Right renal pelvis (tissue), 4 donors: ENCODE data around the gene NT5C. TPM values are rescaled to one million over a fixed set of nuclear protein-coding genes. Genes with fewer than 3 reads are reported as not detected.
"Not testable (repeated sequence)": the region's sequence is repeated elsewhere in the genome, so short reads cannot be mapped to it uniquely, and the experiment has no call there.

Source experiments
- DNase-seq, 4 donors: peaks; one replicate each; pipeline ENCODE4 v3.0.0-alpha.2; 2013; ENCODE audit warnings: low read depth in 4 of 4, low spot score in 3 of 4, missing footprints in 1 of 4
- polyA plus RNA-seq, 4 donors: library from polyadenylated mRNA; unstranded; fragments of 120-200 nt; gene quantifications; one replicate each; pipeline ENCODE4 v1.2.1, GENCODE V29; 2013; ENCODE audit not compliant: insufficient read length in 4 of 4

Gene NT5C
- polyA plus RNA-seq = 10 to 100 TPM; 46.0 to 72.2 (median 49.5) TPM

- peak in 2 of 4 donors; percentile 71 to 75 for DNase-seq
Measured at GRCh38 chr17:75131278-75132017, at the start of gene NT5C. Gene NT5C, minus strand, starts transcription at chr17:75131742. Its CDS starts 35 bp downstream, at chr17:75131707.

- no peak for DNase-seq
Measured at GRCh38 chr17:75181110-75181509, 49.6 kb upstream of the NT5C start.

DNA sequence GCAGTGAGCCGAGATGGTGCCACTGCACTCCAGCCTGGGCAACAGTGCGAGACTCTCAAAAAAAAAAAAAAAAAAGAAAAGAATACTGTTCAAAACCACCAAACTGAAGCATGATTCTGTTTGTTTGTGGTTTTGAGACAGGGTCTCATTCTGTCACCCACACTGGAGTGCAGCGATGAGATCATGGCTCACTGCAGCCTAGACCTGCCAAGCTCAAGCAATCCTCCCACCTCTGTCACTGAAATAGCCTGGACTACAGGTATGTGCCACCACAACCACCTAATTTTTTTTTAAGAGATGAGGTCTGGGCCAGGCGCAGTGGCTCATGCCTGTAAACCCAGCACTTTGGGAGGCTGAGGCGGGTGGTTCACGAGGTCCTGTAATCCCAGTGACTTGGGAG lies 46.9 kb upstream of the NT5C start:
- no peak for DNase-seq

GRCh38 chr17:75176625-75177024 lies 45.1 kb upstream of the NT5C start:
- no peak for DNase-seq

DNA sequence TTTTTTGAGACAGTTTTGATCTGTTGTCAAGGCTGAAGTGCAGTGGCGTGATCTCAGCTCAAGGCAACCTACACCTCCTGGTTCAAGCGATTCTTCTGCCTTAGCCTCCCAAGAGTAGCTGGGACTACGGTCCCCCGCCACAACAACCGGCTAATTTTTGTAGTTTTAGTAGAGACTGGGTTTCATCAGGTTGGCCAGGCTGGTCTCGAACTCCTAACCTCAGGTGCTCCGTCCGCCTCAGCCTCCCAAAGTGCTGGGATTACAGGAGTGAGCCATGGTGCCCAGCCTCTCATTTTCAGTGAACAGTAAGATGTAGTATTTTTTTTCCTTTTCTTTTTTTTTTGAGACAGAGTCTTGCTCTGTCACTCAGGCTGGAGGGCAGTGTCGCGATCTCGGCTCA lies 43.5 kb upstream of the NT5C start:
- DNase-seq = no peak

GRCh38 chr17:75173526-75173925 lies 42.0 kb upstream of the NT5C start:
- DNase-seq = no peak

DNA sequence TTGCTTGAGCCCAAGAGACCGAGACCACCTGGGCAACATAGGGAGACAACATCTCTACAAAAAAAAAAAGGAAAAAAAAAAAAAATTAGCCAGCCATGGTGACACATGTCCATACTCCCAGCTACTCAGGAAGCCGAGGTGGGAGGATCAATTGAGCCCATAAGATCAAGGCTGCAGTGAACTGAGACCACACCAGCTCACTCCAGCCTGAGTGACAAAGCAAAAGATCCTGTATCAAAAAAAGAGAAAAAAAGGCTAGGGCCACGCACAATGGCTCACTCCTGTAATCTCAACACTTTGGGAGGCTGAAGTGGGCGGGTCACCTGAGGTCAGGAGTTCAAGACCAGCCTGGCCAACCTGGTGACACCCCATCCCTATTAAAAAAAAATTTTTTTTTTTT lies 37.5 kb upstream of the NT5C start:
- no peak for DNase-seq

- not testable (repeated sequence) for DNase-seq
Measured at GRCh38 chr17:75164606-75165005, 33.1 kb upstream of the NT5C start.

- no peak for DNase-seq
Measured at GRCh38 chr17:75163074-75163473, 31.5 kb upstream of the NT5C start.

DNA sequence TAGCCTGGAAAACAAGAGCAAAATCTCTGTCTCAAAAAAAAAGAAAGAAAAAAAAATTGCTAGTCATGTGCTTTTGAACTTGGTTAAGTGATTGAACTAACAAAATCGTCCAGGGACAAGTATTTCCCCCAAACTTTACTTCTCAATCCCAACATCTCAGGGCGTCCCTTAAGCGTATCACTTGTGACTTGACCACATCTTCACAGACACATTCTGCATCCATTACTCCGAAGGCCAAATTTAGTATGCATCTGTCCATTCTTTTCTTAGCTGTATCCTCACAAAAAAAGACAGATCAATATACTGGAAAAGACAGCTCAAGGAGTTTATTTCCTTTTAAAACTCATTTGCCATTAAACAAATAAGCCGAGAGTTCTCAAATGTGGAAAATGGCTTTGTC lies 28.7 kb upstream of the NT5C start:
- DNase-seq = no peak

GRCh38 chr17:75159196-75160031 lies 27.9 kb upstream of the NT5C start:
- no peak for DNase-seq

DNA sequence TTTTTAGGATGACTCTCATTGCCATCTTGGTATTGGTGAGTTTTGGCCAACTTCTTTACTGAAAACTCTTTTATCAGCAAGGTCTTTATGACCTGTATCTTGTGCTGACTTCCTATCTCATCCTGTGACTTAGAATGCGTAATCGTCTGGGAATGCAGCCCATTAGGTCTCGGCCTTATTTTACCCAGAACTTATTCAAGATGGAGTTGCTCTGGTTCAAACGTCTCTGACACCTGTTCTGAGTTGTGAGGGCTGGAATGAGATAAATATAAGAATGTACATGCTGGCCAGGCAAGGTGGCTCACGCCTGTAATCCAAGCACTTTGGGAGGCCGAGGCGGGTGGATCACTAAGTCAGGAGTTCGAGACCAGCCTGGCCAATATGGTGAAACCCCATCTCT lies 26.9 kb upstream of the NT5C start:
- not testable (repeated sequence) for DNase-seq

- peak in 1 of 4 donors; percentile 5 for DNase-seq
Measured at GRCh38 chr17:75155191-75155601, 23.7 kb upstream of the NT5C start.

DNA sequence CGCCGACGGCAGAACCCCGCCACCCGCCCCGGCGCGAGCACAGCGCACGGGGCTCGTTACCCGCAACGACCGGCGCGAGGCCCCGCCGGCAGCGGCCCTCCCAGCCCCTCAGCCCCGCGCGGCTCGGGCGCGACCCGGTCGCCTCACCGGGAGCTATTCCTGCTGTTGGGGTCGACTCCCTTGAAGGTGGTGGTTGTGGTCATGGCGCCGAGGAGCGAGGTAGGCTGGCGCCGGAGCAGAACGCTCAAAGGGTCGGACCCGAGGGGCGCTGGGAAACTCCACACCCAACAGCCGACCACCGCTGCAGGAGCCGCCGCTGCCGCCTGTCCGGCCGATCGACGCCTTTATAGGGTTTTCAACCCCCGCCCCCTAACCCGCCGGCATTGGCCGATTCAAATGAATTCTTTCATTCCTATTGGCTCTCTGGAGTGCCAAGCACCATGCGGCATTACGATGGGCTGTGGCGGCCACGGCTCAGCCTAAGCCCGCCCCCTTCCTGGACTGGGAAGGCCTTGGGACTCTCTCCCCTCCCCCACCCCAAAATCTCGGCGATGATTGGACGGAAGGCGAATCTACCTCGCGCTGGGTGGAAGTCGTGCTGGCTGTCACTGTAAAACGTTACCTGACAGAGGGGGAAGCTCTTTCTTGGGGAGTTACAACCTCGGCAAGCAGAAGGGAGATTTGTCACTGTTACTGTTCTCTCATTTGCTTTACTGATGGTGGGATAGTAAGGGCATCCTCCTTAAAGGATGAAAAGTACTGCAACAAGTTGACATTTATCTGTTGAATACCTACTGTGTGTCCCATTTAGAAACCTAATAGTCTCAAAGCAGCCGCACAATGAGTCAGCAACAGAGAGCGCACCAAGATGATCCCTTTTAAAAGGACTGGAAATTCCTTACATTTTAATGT lies 22.9 kb upstream of the NT5C start, which contains the start of gene JPT1:
Gene JPT1 (minus strand): TSS at position 318 of the 912 bp plus-strand sequence. CDS start 115 bp downstream, at position 203.
- DNase-seq = peak; percentile 91 to 99 (median 98)

DNA sequence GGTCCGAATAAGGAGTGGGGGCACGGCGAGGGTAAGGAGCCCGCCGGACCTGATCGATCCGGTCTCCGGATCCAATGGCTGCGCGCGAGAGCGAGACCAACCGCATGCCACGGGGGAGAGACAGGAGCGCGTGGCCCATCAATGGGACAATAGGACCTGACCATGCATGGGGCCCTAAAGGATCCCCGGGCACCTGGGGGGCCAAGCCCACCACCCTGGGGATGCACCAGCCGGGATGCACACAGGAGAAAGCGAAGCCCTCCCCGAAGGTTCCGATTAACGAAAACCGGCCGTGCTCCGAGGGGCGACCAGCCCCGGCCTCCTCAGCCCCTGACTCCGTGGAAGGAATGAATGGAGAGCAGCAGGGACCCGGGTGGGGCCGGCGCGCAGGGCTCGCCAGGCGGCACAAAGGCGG lies 22.2 kb upstream of the NT5C start:
- DNase-seq = peak in 1 of 4 donors; percentile 23

DNA sequence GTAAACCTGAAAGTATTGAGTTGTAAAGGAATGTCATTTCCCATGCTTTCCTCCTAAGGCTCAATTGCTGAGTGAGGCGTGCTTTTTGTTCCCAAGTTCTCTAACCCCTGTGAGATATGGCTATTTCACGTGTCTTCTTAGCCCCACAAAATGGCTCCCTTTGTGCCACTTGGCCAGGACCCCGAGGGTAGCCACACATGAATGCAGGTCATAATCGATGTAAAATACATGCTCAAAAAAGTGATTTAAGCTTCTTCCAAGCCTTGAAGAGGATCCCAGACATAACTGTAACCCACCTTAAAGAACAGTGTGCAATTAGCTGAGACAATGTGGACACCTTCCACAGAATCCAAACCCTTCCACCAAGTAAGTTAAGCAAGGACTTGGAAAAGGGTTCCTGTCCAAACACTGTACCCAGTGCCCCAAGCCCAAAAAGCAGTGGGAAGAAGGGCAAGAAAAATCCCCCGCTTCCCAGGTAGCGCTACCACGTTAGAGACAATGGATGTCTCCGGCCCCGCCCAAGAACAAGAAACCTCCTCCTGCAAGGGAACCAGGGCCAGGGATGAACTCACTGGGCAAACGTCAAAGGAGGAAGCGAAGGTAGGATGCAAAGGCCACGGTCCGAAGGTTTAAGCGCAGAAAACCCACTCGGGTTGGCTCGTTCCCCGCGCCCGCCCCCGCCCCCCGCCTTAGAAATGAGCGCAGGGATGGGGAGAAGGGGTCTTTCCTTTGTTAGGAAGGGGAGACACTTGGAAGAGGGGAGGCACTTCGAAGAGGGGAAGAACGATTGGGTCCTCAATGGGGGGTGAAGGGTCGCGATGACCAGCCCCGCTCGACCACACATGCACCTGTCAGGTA lies 21.6 kb upstream of the NT5C start:
- DNase-seq = peak in 1 of 4 donors; percentile 14

- DNase-seq = no peak
Measured at GRCh38 chr17:75152523-75152921, 21.0 kb upstream of the NT5C start.

DNA sequence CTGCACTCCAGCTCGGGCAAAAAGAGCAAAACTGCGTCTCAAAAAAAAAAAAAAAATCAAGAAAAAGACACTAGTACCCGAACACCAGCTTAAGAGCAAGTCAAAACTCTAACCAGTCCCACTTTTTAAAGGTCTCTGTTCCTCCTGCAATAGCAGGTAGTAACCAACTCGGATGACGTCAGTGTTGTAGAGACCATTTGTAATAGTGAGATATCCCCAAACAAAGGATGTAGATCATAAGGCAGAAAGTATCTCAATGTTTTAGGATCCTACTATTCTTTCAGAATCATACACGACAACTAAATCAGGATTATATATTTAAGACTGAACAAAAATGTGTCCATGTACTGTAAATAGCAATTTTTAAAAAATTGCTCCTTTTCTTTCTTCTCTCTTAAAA lies 20.4 kb upstream of the NT5C start:
- no peak for DNase-seq

DNA sequence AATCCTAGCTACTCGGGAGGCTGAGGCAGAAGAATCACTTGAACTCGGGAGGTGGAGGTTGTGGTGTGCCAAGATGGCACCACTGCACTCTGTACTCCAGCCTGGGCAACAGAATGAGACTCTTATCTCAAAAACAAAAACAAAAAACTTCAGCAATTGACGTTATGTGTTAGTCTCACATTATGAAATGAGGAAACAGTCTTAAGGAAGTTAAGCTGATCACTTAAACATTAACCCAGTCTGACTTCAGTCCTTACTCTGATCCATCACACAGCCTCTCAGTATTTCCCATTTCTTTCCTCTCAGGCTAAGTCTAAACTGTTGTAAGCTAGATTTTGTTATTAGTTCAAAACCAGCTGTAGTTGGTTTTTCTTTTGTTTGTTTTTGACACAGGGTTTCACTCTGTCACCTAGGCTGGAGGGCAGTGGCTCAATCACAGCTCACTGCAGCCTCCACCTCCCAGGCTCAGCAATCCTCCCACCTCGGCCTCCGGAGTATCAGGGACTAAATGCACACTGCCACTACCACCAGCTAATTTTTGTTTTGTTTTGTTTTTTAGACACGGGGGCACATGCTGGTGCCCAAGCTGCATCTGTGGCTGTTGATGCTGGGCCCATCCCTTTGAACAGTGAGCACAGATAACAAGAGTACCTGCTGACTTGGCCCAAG lies 16.5 kb upstream of the NT5C start:
- DNase-seq = no peak
